Activated T-helper 9 cell treated with anti-CD3 and anti-CD28 coated beads, Interleukin-2, amount 50 U/mL, for 16 hours (primary cell): ENCODE data around the gene PNPLA1.

Experiments used
- DNase-seq: peaks from one replicate; pipeline ENCODE4 v3.0.0-alpha.2; 2020; ENCODE audit warnings: low read depth

The PNPLA1 gene

DNA sequence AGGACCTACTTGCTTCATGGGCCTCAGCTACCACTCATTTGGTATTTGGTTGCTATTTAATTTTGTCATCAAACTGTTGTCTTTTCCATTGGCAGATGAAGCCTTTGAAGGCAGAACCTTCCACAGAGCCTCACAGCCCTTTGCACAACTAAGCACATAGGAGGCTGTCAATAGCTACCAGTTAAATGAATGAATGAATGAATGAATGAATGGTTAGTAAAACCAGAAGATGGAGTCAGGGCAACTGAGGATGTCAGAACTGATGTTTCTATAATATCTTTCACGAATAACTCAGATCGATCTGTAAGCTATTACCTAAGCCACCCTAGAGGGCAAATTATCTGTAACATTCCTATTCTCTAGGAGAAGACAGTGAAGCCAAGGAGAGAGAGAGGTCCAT is 47.8 kb downstream of the PNPLA1 start:
- DNase-seq, result no peak

DNA sequence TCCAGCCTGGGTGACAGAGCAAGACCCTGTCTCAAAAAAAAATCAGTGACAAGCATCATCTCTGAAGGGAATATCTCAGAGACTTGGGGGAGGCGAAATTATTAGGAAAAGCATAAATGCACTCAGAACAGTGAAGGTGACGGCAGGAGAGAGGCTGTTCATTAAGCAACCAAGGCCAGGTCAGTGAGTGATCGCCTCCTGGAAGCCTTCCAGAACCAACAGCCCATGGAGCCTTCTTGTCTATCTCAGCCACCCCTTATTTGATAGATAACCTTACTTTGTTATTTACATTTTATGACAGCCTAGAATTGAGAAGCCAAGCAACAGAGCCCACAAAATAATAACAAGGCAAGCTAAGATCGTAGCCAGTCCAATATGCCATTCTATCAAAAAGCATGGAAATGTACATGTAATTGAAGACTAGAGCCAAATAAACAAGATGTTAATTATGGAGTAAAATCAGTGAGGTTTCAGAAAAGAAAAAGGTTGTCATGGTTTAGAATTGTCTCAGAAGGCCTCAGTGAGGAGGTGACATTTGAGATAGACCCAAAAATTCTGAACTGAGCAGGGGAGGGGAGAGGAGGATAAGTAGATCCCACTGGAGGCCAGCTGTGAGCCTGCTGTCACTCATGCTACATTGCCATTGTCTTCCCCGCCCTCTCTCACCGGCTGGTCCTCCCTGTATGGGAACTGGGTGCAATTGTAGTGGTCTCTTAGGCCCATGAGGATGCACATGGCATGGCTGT is 49.0 kb downstream of the PNPLA1 start:
- DNase-seq, result no peak

DNA sequence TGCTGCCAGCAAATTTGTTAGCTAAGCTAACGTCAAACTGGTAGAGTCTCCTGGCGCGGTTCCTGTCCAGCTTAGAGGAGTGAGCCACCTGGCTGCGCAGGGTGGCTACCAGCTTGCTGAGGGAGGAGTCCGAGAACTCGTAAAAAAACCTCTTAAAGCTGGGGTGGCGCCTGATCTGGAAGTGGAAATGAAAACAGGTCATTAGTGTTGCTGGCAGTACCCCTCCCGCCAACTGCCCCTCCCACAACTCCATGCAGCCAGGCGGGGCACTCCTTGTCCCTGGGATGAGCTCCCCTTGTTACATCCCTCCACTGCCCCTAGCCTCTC is 49.5 kb downstream of the PNPLA1 start:
- no peak for DNase-seq

DNA sequence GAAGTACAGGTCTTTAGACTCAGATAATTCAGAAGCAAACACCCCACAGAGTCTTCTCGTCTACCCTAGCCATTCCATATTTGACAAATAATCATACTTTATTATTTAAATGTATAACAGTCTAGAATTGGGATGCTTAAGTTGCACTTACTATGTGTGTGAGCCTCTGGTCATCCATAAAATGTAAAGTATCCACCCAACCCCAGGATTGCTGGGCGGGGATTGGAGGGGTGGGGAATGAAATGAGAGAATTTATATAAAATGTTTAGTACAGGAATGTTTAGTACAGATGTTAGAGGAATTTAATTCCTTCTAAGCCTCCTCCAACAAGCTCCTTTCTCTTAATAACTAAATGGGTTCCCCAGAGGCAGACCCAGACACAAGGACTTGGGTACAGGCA is 50.0 kb downstream of the PNPLA1 start:
- DNase-seq, result no peak

DNA sequence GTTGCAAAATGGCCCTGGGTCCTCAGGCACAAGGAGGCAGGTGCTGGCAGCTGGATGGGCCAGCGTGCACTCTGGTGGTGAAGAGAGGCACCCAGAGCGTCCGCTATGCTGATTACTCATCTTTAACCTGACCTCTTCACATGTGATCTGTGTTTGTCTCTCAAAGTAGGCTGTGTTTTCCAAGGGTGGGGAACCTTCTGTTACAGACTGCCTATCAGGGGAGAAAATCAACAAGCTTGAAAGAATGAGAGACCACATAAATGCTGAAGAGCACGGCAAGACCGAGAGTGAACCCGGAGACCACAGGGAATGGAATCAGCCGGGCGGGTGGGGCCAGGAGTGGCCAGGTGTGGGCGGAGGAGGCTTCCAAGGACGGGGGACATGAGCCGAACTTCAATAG is 50.6 kb downstream of the PNPLA1 start:
- no peak for DNase-seq

DNA sequence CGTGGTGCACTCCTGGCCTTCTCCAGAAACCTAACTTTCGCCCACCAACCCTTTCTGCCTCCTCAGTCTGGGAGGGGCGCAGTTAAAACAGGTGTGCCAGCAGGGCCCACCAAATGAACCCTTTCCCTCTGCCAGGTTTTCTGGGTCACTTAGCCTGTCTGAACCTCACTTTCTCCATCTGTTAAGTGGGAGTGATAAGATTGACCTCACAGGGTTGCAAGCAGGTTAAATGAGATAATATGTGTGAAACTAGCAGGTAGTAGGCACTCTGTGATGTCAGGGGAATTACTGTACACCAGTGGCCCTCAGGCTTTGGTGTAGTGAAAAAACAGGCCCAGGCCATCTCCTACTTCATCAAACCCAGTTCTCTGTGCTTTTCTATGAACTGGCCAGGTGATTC is 52.7 kb downstream of the PNPLA1 start:
- DNase-seq, result no peak

DNA sequence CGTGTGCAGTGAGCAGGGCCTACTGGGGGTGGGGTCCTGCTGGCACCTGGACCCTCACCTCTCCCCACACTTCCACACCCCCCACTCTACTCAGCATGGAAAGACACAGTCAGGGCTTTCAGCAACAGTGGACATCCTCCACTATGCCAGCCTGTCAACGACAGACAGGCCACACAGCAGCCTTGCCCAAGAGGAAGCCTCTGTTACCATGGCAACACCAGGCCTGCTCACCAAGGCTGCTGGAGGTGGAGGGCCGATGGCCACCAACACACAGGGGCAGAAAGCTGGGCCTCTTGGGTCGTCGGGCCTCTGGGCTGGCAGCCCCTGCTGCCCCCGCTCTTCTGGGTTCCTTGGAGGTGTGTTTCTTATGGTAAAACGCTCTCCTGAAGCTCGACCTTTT is 53.2 kb downstream of the PNPLA1 start:
- no peak for DNase-seq

DNA sequence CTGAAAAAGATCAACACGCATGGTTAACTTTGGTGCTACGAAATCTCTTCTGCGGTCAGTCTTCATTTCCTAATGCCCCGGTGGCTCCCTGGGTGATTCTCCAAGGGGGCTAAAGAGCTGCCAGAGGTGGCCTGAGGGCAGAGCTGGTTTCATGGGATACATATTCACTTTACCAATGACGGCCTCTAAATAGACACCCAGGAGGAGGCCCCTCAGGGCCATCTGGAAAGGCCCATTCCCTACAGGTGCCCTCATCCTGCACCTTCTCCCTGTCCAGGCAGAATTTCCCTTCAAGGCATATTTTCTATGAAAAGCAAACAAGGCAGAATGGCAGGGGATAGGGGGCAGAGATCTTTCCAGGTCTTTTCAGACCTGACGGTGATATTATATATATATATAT is 54.3 kb downstream of the PNPLA1 start:
- no peak for DNase-seq

DNA sequence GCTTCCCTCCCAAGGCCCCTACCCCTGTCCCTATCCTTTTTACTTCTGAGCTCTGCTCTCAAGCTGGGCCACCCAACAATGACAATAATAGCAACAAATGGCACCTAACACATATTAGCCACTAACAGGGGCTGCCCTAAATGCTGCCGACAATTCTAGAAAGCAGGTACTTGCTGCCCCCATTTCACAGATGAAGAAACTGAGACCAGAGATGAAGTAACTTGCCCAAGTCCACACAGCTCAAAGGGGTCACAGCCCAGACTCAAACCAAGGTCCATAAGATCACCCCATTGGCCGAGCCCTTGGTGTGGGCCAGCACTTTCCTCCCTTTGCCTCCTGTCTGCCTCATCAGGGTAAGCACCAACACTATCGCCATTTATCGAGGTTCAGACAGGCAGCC is 54.9 kb downstream of the PNPLA1 start:
- DNase-seq, result no peak

DNA sequence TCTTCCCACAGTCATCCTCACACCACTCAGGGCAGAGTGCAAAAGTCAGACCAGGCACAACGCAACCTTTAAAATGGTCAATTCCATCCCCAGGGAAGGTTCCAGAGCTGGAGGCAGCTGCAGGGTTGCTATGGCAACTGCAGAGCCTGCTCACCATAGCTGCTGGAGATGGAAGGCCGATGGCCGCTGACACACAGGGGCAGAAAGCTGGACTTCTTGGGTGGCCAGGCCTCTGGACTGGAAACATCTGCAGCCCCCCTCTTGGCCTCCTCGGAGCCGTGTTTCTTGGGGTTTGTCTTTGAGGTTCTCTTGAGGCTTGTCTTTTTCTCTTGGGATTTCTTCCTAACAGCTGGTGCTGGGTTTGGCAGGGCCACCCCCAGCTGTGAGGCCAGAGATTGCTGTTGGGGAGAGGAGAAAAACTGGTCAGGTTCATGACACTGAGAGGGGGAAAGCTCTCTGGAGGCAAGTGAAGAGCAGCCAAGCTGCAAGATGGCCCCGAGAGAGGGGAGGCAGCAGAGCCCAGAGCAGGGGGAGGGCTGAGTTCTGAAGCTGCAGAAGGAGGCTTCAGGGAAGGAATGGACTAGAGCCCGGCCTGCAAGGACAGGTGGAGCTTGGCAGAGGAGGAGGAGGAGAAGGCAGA is 56.6 kb downstream of the PNPLA1 start:
- no peak for DNase-seq

DNA sequence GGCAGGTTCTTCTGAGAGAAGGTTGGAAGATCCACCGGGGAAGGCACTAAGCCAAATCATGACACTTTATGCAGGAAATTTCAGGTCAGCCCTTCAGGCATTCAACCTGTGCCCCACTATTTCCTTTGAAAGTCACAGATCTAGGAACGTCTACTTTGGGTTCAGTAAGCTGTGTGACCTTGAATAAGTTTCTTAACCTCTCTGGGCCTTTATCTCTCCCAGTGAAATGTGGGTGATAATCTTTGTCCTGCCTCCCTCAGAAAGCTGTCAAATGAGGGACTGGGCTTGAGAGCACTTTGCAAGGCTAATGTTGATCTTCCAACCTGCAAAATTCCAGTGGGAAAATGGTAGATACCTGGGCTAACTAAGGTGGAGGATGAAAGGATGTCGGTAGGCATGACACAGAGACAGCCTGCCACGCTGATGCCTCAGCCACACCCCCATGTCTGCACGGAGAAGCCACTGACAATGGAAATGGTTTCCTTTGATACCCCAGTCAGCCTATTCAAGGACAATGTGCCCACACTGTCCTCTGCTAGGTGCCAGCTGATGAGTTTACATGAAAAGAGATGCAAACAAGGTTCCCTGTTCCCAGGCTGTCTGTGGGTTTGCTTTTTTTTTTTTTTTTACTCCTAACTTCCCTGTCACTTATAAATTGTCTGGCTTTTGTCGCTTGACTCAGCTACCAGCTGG is 57.5 kb downstream of the PNPLA1 start:
- no peak for DNase-seq

DNA sequence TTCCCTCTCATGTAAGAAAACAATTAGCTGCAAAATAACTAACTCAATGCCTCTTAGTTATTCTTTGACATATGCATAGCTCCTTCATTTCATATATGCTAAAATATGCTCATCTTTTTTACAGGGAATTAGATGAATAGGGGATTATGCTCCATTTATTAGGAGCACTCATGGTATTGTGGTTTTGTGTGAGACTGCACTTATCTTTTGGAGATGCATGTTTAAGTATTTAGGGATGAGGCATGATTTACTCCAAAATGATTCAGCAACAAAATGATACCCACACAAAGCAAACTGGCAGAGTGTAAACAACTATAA is 58.0 kb downstream of the PNPLA1 start:
- DNase-seq, result no peak

DNA sequence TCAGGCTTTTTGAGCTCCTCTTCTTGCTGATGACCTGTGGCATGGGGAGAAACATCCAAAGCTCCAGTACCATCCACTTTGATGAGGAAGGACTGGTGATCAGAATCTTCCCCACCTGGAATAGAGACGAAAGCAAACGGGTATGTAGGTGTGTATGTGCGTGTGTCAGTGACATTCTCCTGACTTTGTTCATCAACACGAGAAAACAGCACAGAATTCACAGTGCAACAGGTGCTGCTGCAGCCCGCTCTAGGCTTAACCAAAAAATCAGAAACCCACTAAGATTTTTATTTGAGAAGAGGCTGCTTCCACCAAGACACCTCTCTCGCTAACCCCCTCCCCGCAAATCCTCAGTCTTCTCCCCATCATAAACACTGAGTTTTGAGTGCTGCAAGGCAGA is 58.7 kb downstream of the PNPLA1 start:
- no peak for DNase-seq

DNA sequence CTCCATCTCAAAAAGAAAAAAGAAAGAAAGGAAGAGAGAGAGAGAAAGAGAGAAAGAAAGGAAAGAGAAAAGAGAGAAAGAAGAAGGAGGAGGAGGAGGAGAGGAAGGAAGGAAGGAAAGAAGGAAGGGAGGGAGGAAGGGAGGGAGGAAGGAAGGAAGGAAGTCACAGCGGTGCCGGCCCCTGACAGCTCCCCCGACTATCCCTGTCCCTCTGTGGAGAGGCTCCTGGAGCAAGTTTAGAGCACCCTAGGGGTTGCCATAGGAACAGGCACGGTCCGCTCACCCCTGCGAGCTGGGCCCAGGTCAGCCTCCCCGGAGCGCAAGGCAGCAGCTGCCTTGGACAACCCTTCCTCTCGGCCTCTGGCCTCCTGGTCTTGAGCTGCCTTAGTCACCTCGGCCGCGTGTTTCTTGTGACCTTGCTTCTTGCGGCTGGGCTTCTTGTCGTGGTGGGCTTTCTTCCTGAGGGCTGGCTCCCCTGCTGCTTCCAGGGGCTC is 60.0 kb downstream of the PNPLA1 start:
- DNase-seq, result no peak

DNA sequence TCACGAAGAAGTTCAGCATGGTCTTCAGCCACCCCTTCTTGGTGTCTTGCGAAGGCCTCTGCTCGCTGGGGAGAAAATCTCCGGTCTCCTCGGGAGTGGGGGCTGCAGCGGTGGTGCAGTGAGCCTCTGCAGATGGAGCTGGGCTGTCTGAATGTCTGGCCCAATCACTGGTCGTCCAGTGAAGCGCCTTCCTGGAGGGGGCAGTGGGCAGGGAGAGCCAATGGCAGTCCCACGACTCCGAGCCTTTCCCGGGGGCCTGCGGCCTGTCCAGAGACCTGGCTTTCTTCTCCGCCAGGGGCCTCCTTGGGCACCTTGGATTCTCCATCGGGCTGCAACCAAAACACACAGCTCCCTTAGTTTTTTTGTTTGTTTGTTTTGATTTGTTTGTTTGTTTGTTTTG is 60.5 kb downstream of the PNPLA1 start:
- DNase-seq, result no peak

DNA sequence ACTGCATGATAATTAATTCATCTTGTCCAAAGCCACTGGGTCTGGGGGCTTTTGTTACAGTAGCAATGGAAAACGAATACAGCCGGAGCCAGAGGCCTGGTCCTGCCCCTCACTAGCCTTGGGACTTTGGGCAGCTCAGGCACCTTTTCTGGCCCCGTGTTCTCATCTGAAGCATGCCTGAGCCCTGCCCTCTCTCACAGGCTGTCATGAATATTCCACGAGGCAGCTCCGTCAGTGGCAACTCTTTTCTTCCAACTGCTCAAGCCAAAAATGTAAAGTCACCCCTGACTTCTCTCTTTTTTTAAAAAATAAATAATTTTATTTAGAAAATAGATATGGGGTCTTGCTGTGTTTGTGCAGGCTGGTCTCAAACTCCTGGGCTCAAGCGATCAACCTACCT is 61.5 kb downstream of the PNPLA1 start:
- DNase-seq, result no peak

DNA sequence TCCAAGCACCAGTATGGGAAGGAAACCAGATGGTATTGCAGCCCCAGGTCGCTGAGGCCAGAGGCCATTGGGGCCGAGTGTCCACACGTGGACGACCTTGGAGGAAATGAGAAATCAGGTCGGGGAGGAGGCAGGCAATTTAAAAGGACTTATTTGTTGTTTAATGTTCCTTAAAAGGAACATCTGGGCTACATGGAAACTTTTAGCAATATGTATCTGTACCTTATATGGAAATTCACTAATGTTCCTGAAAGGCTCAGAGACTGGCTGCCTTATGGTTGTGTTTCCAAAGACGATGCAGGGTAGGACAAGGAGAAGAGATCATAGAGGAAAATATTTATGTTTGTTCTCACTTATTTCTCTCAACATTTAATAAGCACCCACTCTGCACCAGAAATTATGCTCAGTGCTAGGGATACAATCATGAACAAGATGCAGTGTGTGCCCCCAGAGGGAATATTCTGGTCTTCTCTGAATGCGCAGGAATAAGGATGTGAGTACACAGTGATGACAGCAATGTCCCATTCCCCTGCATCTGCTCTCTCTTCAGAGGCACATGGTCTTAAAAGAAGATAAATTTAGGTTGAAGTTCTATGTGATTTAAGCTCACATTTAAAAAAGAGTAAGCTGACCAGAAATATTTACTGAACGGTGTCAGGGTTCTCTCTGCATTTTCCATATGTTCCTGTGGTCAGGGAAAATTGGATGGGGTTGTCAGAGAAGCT is 63.5 kb downstream of the PNPLA1 start:
- no peak for DNase-seq

DNA sequence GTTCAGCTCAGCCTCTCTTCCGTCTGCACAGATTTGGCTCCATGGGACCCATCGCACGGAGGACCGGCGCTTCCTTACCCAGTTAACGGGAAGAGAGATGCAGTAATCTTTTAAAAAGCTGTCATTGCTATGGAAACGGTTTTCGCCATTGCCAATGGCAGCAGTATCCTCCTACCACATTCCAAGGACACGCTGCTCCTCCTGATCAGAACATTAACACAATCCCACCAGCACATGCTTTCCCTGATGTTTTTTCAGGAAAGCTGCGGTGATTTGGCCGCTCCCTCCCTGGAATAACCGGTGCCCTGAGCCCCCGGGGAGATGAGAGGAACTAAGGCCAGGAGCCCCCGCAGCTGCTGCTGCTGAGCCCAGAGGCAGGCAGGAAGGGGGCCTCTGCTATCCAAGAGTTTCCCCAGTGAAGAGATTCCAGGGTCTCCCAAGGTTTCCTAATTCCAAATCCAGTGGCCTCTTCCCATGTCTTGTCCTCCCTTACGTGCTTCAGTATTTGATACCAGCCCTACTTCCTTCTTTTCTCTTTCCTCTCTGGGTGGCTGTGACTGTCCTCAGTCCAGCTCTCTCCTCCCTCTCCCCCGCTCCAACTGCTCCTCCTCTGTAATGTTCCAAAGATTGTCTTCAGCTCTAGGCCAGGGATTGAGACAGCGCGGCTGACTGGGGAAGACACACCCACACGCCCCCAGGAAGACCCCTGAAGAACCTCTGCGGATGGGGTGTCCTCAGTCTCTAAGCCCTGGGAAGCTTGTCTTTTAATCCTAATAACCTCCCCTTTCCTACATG is 64.3 kb downstream of the PNPLA1 start:
- DNase-seq, result no peak

DNA sequence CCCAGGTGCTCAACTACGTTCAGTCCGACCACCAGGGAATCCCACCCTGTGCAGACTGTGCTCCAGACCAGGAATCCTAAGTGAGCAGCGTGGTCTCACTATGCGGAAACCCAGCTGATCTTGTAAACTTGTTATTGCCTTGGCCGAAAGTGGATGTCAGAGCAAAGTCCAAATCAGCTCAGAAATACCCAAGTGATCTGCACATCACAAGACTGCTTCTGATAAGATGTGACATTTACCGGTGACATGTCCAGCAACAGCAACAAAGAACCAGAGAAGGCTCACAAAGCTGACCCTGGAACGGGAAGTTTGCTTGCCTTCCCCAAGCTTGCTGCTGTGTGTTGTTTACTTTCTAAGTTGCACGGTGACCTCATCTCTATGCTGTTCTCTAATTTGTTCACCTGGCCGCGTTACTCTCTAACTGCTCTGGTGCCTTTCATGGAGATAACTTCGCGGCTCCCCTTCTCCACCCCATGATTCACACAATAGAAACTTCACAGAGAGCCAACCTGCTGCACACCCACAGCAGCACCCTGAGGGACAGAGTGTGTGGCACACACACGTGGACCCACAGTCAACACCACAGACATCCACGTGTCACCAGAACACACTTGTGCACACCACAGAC is 65.1 kb downstream of the PNPLA1 start:
- DNase-seq, result no peak

DNA sequence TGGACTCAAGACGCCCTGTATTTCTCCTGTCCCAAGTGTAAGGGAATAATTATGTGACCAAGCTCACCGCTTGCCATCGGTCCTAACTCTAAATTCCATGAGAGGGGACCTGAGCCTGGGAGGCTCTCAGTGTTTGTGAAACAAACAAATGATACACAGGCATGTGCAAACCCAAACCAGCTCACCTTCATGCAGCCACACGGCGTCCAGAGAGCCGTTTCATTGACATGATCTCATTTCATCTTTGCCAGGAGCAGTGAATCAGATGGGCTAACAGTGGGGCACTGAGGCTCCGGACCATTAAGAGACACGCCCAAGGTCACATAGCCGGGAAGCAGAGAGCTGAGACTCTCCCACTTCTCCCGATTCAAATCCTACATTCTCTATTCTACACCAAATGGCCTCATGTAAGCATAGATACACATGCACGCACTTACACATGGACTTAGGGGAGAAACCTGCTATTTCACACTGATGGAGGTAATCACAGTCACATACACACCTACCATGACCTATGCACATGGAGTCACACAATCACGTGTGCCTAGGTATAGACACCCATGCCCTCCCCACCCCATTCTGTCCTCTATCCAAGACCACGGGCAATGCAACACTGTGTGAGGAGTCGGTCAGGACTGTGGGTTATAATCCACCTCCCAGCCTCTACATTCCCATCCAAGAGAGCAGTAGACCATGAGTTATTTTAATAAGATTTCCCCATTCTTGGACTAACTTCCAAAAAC is 65.8 kb downstream of the PNPLA1 start:
- DNase-seq, result no peak

DNA sequence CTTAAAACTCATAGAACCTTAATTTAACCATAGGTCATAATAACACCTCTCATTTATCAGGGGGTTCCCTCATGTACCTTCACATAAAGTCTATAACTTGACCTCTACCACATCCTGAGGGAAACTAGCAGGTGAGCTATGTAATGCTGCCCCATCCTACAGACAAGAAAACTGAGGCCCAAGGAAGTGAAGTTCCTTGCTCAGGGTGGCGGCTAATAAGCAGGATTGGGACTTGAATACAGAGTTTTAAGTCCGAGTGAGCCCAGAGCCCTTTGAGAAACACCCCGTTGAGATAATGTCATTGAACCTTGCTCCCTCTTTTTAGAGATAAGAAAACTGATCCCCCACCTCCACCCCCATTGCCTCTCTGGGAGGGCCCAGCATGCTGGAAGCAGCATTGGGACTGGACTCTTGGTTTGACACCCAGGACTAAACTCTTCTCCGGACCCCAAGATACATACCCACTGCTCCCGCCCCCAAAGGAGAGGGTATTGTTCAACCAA is 66.4 kb downstream of the PNPLA1 start:
- DNase-seq, result no peak
